ENCODE data around the gene CSKMT.
A peak's percentile ranks its signal among the peaks of the same experiment; 100 is the strongest.
"Not testable (repeated sequence)": the region's sequence is repeated elsewhere in the genome, so short reads cannot be mapped to it uniquely, and the experiment has no call there.

The CSKMT gene

GRCh38 chr11:62656796-62657429 lies 8.2 kb upstream of the CSKMT start:
- no peak for DNase-seq

- peak; percentile 88 for DNase-seq
Observed at GRCh38 chr11:62664405-62665074, 572 bp upstream of the CSKMT start.

- peak; percentile 43 for DNase-seq
Observed at GRCh38 chr11:62665599-62666258, 617 bp downstream of the CSKMT start.

GRCh38 chr11:62666259-62666926 lies 1.3 kb downstream of the CSKMT start:
- DNase-seq: no peak

GRCh38 chr11:62667460-62667859 lies 2.3 kb downstream of the CSKMT start:
- no peak for DNase-seq

- peak; percentile 22 for DNase-seq
Observed at GRCh38 chr11:62669420-62670161, 4.5 kb downstream of the CSKMT start.

GRCh38 chr11:62671236-62671607 lies 6.1 kb downstream of the CSKMT start:
- no peak for DNase-seq

GRCh38 chr11:62671608-62672389 lies 6.7 kb downstream of the CSKMT start, which contains the start of the genes LBHD1 and UQCC3:
LBHD1 (minus strand) TSS chr11:62672267; CDS start chr11:62670031, 2,236 bp downstream.
UQCC3 (plus strand) TSS chr11:62671673; CDS start chr11:62671746, 73 bp downstream.
- DNase-seq: peak; percentile 89

- no peak for DNase-seq
Observed at GRCh38 chr11:62673196-62673525, 8.0 kb downstream of the CSKMT start.

GRCh38 chr11:62675415-62675814 lies 10.3 kb downstream of the CSKMT start:
- not testable (repeated sequence) for DNase-seq

GRCh38 chr11:62676698-62677097 lies 11.6 kb downstream of the CSKMT start:
- DNase-seq: no peak

- DNase-seq: peak; percentile 52
Observed at GRCh38 chr11:62677156-62677555, 12.0 kb downstream of the CSKMT start.

- no peak for DNase-seq
Observed at GRCh38 chr11:62677714-62678113, 12.6 kb downstream of the CSKMT start.

- DNase-seq: no peak
Observed at GRCh38 chr11:62678433-62678769, 13.3 kb downstream of the CSKMT start.

GRCh38 chr11:62678770-62679696 lies 13.9 kb downstream of the CSKMT start, which contains the start of gene UBXN1:
UBXN1 (minus strand) TSS chr11:62679073; CDS start chr11:62678923, 150 bp downstream.
- DNase-seq: peak; percentile 94

GRCh38 chr11:62680825-62681240 lies 15.7 kb downstream of the CSKMT start:
- DNase-seq: peak; percentile 52

GRCh38 chr11:62682518-62682917 lies 17.4 kb downstream of the CSKMT start:
- DNase-seq: no peak

- DNase-seq: no peak
Observed at GRCh38 chr11:62687508-62688396, 22.6 kb downstream of the CSKMT start.

- no peak for DNase-seq
Observed at GRCh38 chr11:62688491-62688890, 23.4 kb downstream of the CSKMT start.
